ENCODE data around the gene PTPRN2.

The PTPRN2 gene

GRCh38 chr7:158560386-158560785 lies 27.2 kb downstream of the PTPRN2 start:
- TF ChIP-seq CTCF (IDR thresholded peaks at IDR 0.05; ENCODE audit: low read depth, low read length): no peak

DNA sequence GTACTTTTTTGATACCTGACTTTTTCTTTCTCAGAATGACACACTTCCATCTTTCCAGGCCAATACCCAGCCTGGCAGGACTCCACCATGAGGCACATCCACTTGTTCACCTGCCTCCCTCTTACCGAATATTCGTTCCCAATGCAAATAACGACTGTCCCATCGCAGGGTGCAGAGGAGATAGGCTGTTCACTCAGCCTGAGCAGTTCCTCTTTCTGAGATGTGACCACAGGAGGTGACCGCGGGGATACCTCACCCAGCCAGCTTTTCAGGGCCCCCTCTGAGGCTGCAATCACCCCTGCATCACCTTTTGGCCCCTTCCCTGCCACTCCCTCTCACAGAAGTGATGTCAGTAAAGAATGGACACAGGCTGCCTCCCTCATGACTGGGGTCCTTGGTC lies 28.3 kb downstream of the PTPRN2 start:
- TF ChIP-seq CTCF (IDR thresholded peaks at IDR 0.05; ENCODE audit: low read depth, low read length): no peak
- DNase-seq (ENCODE audit: extremely low read depth, low read depth): no peak

More at GRCh38 chr7:158560386-158560785, 27.2 kb downstream of the PTPRN2 start:
- DNase-seq (ENCODE audit: extremely low read depth, low read depth): no peak

- no peak for DNase-seq (ENCODE audit: extremely low read depth, low read depth)
- no peak for TF ChIP-seq CTCF (IDR thresholded peaks at IDR 0.05; ENCODE audit: low read depth, low read length)
Observed at GRCh38 chr7:158558816-158559215, 28.8 kb downstream of the PTPRN2 start.

GRCh38 chr7:158557441-158557755 lies 30.2 kb downstream of the PTPRN2 start:
- TF ChIP-seq CTCF (IDR thresholded peaks at IDR 0.05; ENCODE audit: low read depth, low read length): no peak

DNA sequence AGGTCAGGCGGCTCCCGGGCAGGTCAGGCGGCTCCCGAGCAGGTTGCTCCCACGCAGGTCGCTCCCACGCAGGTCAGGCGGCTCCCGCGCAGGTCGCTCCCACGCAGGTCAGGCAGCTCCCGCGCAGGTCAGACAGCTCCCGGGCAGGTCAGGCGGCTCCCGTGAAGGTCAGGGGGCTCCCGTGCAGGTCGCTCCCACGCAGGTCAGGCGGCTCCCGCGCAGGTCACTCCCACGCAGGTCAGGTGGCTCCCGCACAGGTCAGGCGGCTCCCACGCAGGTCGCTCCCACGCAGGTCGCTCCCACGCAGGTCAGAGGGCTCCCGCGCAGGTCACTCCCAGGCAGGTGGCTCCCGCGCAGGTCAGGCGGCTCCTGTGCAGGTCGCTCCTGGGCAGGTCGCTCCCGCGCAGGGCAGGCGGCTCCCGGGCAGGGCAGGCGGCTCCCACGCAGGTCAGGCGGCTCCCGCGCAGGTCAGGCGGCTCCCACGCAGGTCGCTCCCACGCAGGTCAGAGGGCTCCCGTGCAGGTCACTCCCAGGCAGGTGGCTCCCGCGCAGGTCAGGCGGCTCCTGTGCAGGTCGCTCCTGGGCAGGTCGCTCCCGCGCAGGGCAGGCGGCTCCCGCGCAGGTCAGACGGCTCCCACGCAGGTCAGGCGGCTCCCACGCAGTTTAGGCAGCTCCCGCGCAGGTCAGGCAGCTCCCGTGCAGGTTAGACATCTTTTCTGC lies 30.7 kb downstream of the PTPRN2 start:
- DNase-seq (ENCODE audit: extremely low read depth, low read depth): no peak
- no peak for TF ChIP-seq CTCF (IDR thresholded peaks at IDR 0.05; ENCODE audit: low read depth, low read length)

More at GRCh38 chr7:158557441-158557755, 30.2 kb downstream of the PTPRN2 start:
- no peak for DNase-seq (ENCODE audit: extremely low read depth, low read depth)

GRCh38 chr7:158555034-158555520 lies 32.5 kb downstream of the PTPRN2 start:
- no peak for DNase-seq (ENCODE audit: extremely low read depth, low read depth)
- TF ChIP-seq CTCF (IDR thresholded peaks at IDR 0.05; ENCODE audit: low read depth, low read length): no peak

GRCh38 chr7:158550886-158551452 lies 36.7 kb downstream of the PTPRN2 start:
- no peak for TF ChIP-seq CTCF (IDR thresholded peaks at IDR 0.05; ENCODE audit: low read depth, low read length)
- DNase-seq (ENCODE audit: extremely low read depth, low read depth): no peak

Data from AG09319 (cell line).